IPS-18c (cell line): ENCODE results near the gene ASCC2.
"Not testable (repeated sequence)": the region's sequence is repeated elsewhere in the genome, so short reads cannot be mapped to it uniquely, and the experiment has no call there.

Experiments
- H3K4me3 ChIP-seq: 2 replicates; pipeline ENCODE4 v1.7.0; 2013; ENCODE audit warnings: low read depth, mild to moderate bottlenecking, low read length, moderate library complexity; ENCODE audit not compliant: insufficient read depth
- H3K9me3 ChIP-seq: one replicate; pipeline ENCODE4 v1.6.1; 2013; ENCODE audit warnings: mild to moderate bottlenecking, low read length, moderate library complexity; ENCODE audit not compliant: control insufficient read depth, insufficient read depth

Gene ASCC2

GRCh38 chr22:29837741-29838598, at the start of gene ASCC2:
Gene ASCC2 (minus strand): TSS chr22:29838274. CDS start chr22:29832325, 5,949 bp downstream.
- Histone ChIP-seq H3K4me3 (peak within 1 kb of the TSS; percentile 91), H3K9me3 (no peaks in the 10 kb centered on the region)

- no peaks in the 10 kb centered on the region for H3K9me3 ChIP-seq
- no peak overlapping the region for H3K4me3 ChIP-seq
Measured at GRCh38 chr22:29887358-29887757, 49.3 kb upstream of the ASCC2 start.

GRCh38 chr22:29886596-29886995, 48.5 kb upstream of the ASCC2 start:
- H3K4me3 ChIP-seq, result no peak overlapping the region
- H3K9me3 ChIP-seq, result no peaks in the 10 kb centered on the region

- no peaks in the 10 kb centered on the region for H3K9me3 ChIP-seq
Measured at GRCh38 chr22:29885610-29886009, 47.5 kb upstream of the ASCC2 start.

GRCh38 chr22:29883775-29884097, 45.7 kb upstream of the ASCC2 start:
- H3K9me3 ChIP-seq, result no peaks in the 10 kb centered on the region
- H3K4me3 ChIP-seq, result peak overlapping the region; percentile 95

More at GRCh38 chr22:29885610-29886009, 47.5 kb upstream of the ASCC2 start:
- H3K4me3 ChIP-seq, result no peak overlapping the region

- Histone ChIP-seq H3K9me3 (no peaks in the 10 kb centered on the region), H3K4me3 (peak within 1 kb of the TSS; percentile 95)
Measured at GRCh38 chr22:29883045-29883774, 45.1 kb upstream of the ASCC2 start, which contains the start of gene MTMR3. Gene MTMR3 (plus strand): TSS chr22:29883174. CDS start chr22:29971060, 87,886 bp downstream.

- H3K4me3 ChIP-seq, result no peak overlapping the region
- no peaks in the 10 kb centered on the region for H3K9me3 ChIP-seq
Measured at GRCh38 chr22:29882716-29883044, 44.6 kb upstream of the ASCC2 start.

- no peak overlapping the region for H3K4me3 ChIP-seq
- H3K9me3 ChIP-seq, result no peaks in the 10 kb centered on the region
Measured at GRCh38 chr22:29879753-29880152, 41.7 kb upstream of the ASCC2 start.

GRCh38 chr22:29877620-29878019, 39.5 kb upstream of the ASCC2 start:
- no peaks in the 10 kb centered on the region for H3K9me3 ChIP-seq
- H3K4me3 ChIP-seq, result no peak overlapping the region

GRCh38 chr22:29873943-29874342, 35.9 kb upstream of the ASCC2 start:
- H3K4me3 ChIP-seq, result no peak overlapping the region
- no peaks in the 10 kb centered on the region for H3K9me3 ChIP-seq

GRCh38 chr22:29872989-29873388, 34.9 kb upstream of the ASCC2 start:
- Histone ChIP-seq H3K9me3 (no peaks in the 10 kb centered on the region), H3K4me3 (no peak overlapping the region)

GRCh38 chr22:29872144-29872893, 34.2 kb upstream of the ASCC2 start:
- no peaks in the 10 kb centered on the region for H3K9me3 ChIP-seq
- H3K4me3 ChIP-seq, result no peak overlapping the region

GRCh38 chr22:29871684-29872083, 33.6 kb upstream of the ASCC2 start:
- Histone ChIP-seq H3K4me3 (no peak overlapping the region), H3K9me3 (no peaks in the 10 kb centered on the region)

GRCh38 chr22:29870574-29870973, 32.5 kb upstream of the ASCC2 start:
- no peaks in the 10 kb centered on the region for H3K9me3 ChIP-seq
- no peak overlapping the region for H3K4me3 ChIP-seq

- no peak overlapping the region for H3K4me3 ChIP-seq
- no peaks in the 10 kb centered on the region for H3K9me3 ChIP-seq
Measured at GRCh38 chr22:29867851-29868250, 29.8 kb upstream of the ASCC2 start.

- Histone ChIP-seq H3K4me3 (no peak overlapping the region), H3K9me3 (no peaks in the 10 kb centered on the region)
Measured at GRCh38 chr22:29867260-29867659, 29.2 kb upstream of the ASCC2 start.

- not testable (repeated sequence) for H3K9me3 ChIP-seq, H3K4me3 ChIP-seq
Measured at GRCh38 chr22:29865572-29865971, 27.5 kb upstream of the ASCC2 start.
